Endothelial cell of umbilical vein (primary cell): ENCODE measurements around the gene R3HCC1L. TPM values are rescaled to one million over a fixed set of nuclear protein-coding genes. Genes with fewer than 3 reads are reported as not detected.

ENCODE experiments used
- BruUV-seq: library from RNA; stranded (reverse); fragments of 400-500 nt; replicated peaks from 2 replicates; lab custom pipeline; 2021; lab: Mats Ljungman, UMichigan
- CTCF ChIA-PET: fragments of 300-600, 350-600 bp; sonication (Branson Sonifier 250); formaldehyde crosslinking; loops from one replicate; lab custom pipeline; 2021; ENCODE audit warnings: antibody characterized with exemption, inconsistent platforms; lab: Charles Lee
- POLR2A ChIA-PET: fragments of 300-600, 350-600 bp; sonication (Branson Sonifier 250); formaldehyde crosslinking; loops from one replicate; lab custom pipeline; 2021; ENCODE audit warnings: antibody characterized with exemption, inconsistent platforms; lab: Charles Lee
- DNase-seq: peaks from one replicate; pipeline ENCODE4 v3.0.0-alpha.2; 2011; ENCODE audit warnings: low read depth, low spot score
- FAIRE-seq: peaks from 2 replicates; lab custom pipeline; 2011; peaks lifted over from hg19 to GRCh38; lab: Jason Lieb, UNC
- H2AFZ ChIP-seq: 2 replicates; pipeline ENCODE4 v1.6.0; 2012; ENCODE audit warnings: low read depth, low read length, control low read depth, inconsistent platforms
- H3K27ac ChIP-seq: 2 replicates; pipeline ENCODE4 v1.5.1; 2011; ENCODE audit warnings: low read depth, mild to moderate bottlenecking, control low read depth, low read length, moderate library complexity; ENCODE audit not compliant: insufficient read depth
- H3K27me3 ChIP-seq, 2 experiments: 2 replicates each; pipeline versions ENCODE4 v1.6.0 to v1.6.1; 2011; ENCODE audit warnings: low read length in 2 of 2, mixed read lengths in 1 of 2; ENCODE audit not compliant: control insufficient read depth in 2 of 2, insufficient read depth in 2 of 2
- H3K36me3 ChIP-seq, 2 experiments: 2 replicates in 1 of 2; 3 replicates in 1 of 2; pipeline ENCODE4 v1.5.1; 2011; ENCODE audit warnings: low read length in 2 of 2, mild to moderate bottlenecking in 1 of 2, moderate library complexity in 1 of 2; ENCODE audit not compliant: control insufficient read depth in 2 of 2, insufficient read depth in 2 of 2; ENCODE audit errors: extremely low read depth in 1 of 2
- H3K4me1 ChIP-seq: 3 replicates; pipeline ENCODE4 v1.5.1; 2011; ENCODE audit warnings: mild to moderate bottlenecking, low read length; ENCODE audit not compliant: control insufficient read depth, insufficient read depth; ENCODE audit errors: extremely low read depth
- H3K4me2 ChIP-seq: 2 replicates; pipeline ENCODE4 v1.6.1; 2011; ENCODE audit warnings: low read length, control low read depth, mixed read lengths; ENCODE audit not compliant: insufficient read depth
- H3K4me3 ChIP-seq, 3 experiments: fragments of 200-600 bp in 1 of 3; sonication (generic), shearing (Covaris generic) in 1 of 3; replicated peaks in 1 of 3; 2 replicates each; pipeline ENCODE4 v1.5.1; 2011 to 2016; ENCODE audit warnings: control low read depth in 3 of 3, low read length in 3 of 3, mild to moderate bottlenecking in 2 of 3, inconsistent platforms in 1 of 3, low read depth in 1 of 3, moderate library complexity in 1 of 3; ENCODE audit not compliant: insufficient read depth in 1 of 3
- H3K79me2 ChIP-seq: 2 replicates; pipeline ENCODE4 v1.6.0; 2012; ENCODE audit warnings: low read length, inconsistent platforms; ENCODE audit not compliant: control insufficient read depth, insufficient read depth
- H3K9ac ChIP-seq: replicated peaks from 2 replicates; pipeline ENCODE3; 2011; ENCODE audit warnings: low read length, control low read depth; ENCODE audit not compliant: insufficient read depth; ENCODE audit errors: extremely low read depth
- H3K9me1 ChIP-seq: replicated peaks from 3 replicates; pipeline ENCODE4 v1.6.0; 2011; ENCODE audit warnings: mild to moderate bottlenecking, low read length; ENCODE audit not compliant: control insufficient read depth, insufficient read depth; ENCODE audit errors: extremely low read depth
- H3K9me3 ChIP-seq: replicated peaks from 2 replicates; pipeline ENCODE4 v1.5.1; 2012; ENCODE audit warnings: low read length, inconsistent platforms; ENCODE audit not compliant: control insufficient read depth, insufficient read depth
- H4K20me1 ChIP-seq: replicated peaks from 2 replicates; pipeline ENCODE3; 2011; ENCODE audit warnings: mild to moderate bottlenecking, low read length; ENCODE audit not compliant: control insufficient read depth, insufficient read depth; ENCODE audit errors: extremely low read depth
- CTCF ChIP-seq, 2 donors: IDR thresholded peaks; 1 replicate in 1 of 2; 2 replicates in 1 of 2; pipeline ENCODE4 v1.5.1; 2011; ENCODE audit warnings: low read length in 2 of 2, mild to moderate bottlenecking in 2 of 2, moderate library complexity in 2 of 2, control low read depth in 1 of 2, inconsistent platforms in 1 of 2, low read depth in 1 of 2; ENCODE audit not compliant: insufficient read depth in 1 of 2; ENCODE audit errors: extremely low read depth in 1 of 2
- EZH2 ChIP-seq: IDR thresholded peaks from 2 replicates; pipeline ENCODE4 v1.6.1; 2012; ENCODE audit warnings: borderline replicate concordance, low read depth, mild to moderate bottlenecking, moderate library complexity, low read length, inconsistent platforms; ENCODE audit not compliant: severe bottlenecking
- FOS ChIP-seq: IDR thresholded peaks from 2 replicates; pipeline ENCODE4 v1.6.1; 2011; ENCODE audit warnings: mild to moderate bottlenecking, low read length, moderate library complexity, borderline replicate concordance; ENCODE audit not compliant: insufficient read depth
- GATA2 ChIP-seq: IDR thresholded peaks from 2 replicates; pipeline ENCODE4 v1.7.0; 2011; ENCODE audit warnings: low read depth, mild to moderate bottlenecking, moderate library complexity, mixed read lengths, low read length; ENCODE audit not compliant: insufficient read length, insufficient read depth
- JUN ChIP-seq: IDR thresholded peaks from 2 replicates; pipeline ENCODE4 v1.6.1; 2011; ENCODE audit warnings: borderline replicate concordance, low read depth; ENCODE audit not compliant: insufficient read length, insufficient read depth
- MYC ChIP-seq: IDR thresholded peaks from one replicate; pipeline ENCODE4 v1.6.1; 2011; ENCODE audit warnings: mild to moderate bottlenecking, low read depth, low read length
- POLR2A ChIP-seq: IDR thresholded peaks from 2 replicates; pipeline ENCODE4 v1.6.1; 2012; ENCODE audit warnings: low read depth, mild to moderate bottlenecking, control low read depth, low read length
- POLR2AphosphoS5 ChIP-seq: IDR thresholded peaks from 2 replicates; pipeline ENCODE4 v1.6.1; 2012; ENCODE audit warnings: low read depth, mild to moderate bottlenecking, control low read depth, low read length, moderate library complexity; ENCODE audit not compliant: insufficient read depth
- dilution Hi-C: fragments of 300-500 bp; cut with MboI; formaldehyde crosslinking; loops from one replicate; pipeline ENCODE4 v1.15.0; 2019; ENCODE audit warnings: low sequenced_read_pairs; ENCODE audit not compliant: extremely low pct_ligation_motif_present
- intact Hi-C: fragments of 100-400 bp; cut with micrococcal nuclease; formaldehyde crosslinking; loops from one replicate; pipeline ENCODE4 v1.10.0; 2022
- polyA plus RNA-seq, 4 experiments: library from polyadenylated mRNA; depleted of rRNA in 3 of 4; stranded (reverse) in 3 of 4; unstranded in 1 of 4; fragments of >200 nt; gene quantifications; 2 replicates each; pipeline versions ENCODE4 v1.2.1 to v1.2.3, GENCODE V29; 2011 to 2012; ENCODE audit warnings: missing spikeins in 1 of 4
- total RNA-seq: library from RNA; stranded (reverse); gene quantifications from 2 replicates; pipeline ENCODE4 v1.2.3, GENCODE V29; 2021
- TF ChIP-seq, protein P1 (sequence below): IDR thresholded peaks from 2 replicates; pipeline ENCODE4 v1.6.1; 2011; ENCODE audit not compliant: insufficient read depth, insufficient read length

R3HCC1L gene
- total and polyA plus RNA-seq, 2 donors (not counting 3 experiments of a cell fraction or from before 2014, with no cell fraction given), result 6.3 to 12.4 TPM

- Histone ChIP-seq H3K4me2 (peak overlapping the region; percentile 16), H3K27ac (no peak overlapping the region), H3K4me3 (no peak overlapping the region), H3K9me1 (no peaks in the 10 kb centered on the region), H3K27me3 (no peaks in the 10 kb centered on the region), H4K20me1 (no peaks in the 10 kb centered on the region), H2AFZ (peak overlapping the region; percentile 45), H3K9ac (no peak overlapping the region), H3K9me3 (no peaks in the 10 kb centered on the region), H3K4me1 (peaks cover 17% of the 10 kb centered on the region), H3K36me3 (no peaks in the 10 kb centered on the region), H3K79me2 (no peaks in the 10 kb centered on the region)
- BruUV-seq, result no TSS peak
- dilution Hi-C loops, result no loop called here
- ChIA-PET CTCF (interaction anchor here (4.2 kb wide), 1 partner anchor 40 kb away, joined by 25 read pairs; no protein-coding TSS in a partner anchor), POLR2A (no interaction called here)
- TF ChIP-seq FOS (peak; percentile 8), POLR2AphosphoS5 (no peak)
- intact Hi-C loops, result loop anchor here (1.0 to 2.0 kb wide), 2 partner anchors 177 to 191 kb away; partner anchors contain the start of gene HPS1
- DNase-seq (peak; percentile 43), FAIRE-seq (peak; percentile 64)
These were observed 135.0 kb downstream of the R3HCC1L start for GRCh38 chr10:98269435-98269912.

GRCh38 chr10:98270073-98270740, 135.8 kb downstream of the R3HCC1L start:
- Histone ChIP-seq H3K27ac (no peak overlapping the region), H3K4me3 (no peak overlapping the region), H3K9ac (no peak overlapping the region), H2AFZ (no peak overlapping the region), H3K9me1 (no peaks in the 10 kb centered on the region), H3K79me2 (no peaks in the 10 kb centered on the region), H3K27me3 (no peaks in the 10 kb centered on the region), H3K4me1 (peaks cover 17% of the 10 kb centered on the region), H3K4me2 (peak overlapping the region; percentile 16), H3K36me3 (no peaks in the 10 kb centered on the region), H4K20me1 (no peaks in the 10 kb centered on the region), H3K9me3 (no peaks in the 10 kb centered on the region)
- CTCF ChIA-PET, result interaction anchor here (4.2 kb wide), 1 partner anchor 39 kb away, joined by 25 read pairs; no protein-coding TSS in a partner anchor
- POLR2A ChIA-PET, result no interaction called here
- FAIRE-seq, result no peak
- TF ChIP-seq GATA2, result no peak
- TF ChIP-seq JUN, result no peak
- TF ChIP-seq EZH2, result no peak
- TF ChIP-seq CTCF (IDR thresholded peaks at IDR 0.05; ENCODE audit: extremely low read depth in 1 of 2, insufficient read depth in 1 of 2, low read depth in 1 of 2, low read length in 2 of 2), result no peak
- TF ChIP-seq FOS, result no peak
- no peak for TF ChIP-seq POLR2AphosphoS5
- TF ChIP-seq, protein P1, sequence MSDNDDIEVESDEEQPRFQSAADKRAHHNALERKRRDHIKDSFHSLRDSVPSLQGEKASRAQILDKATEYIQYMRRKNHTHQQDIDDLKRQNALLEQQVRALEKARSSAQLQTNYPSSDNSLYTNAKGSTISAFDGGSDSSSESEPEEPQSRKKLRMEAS, result no peak
- TF ChIP-seq POLR2A, result no peak
- TF ChIP-seq MYC, result no peak
- dilution Hi-C loops, result no loop called here
- intact Hi-C loops, result no loop called here
- DNase-seq, result no peak
- BruUV-seq, result no TSS peak
